ENCODE results near the gene SCLY. TPM values are rescaled to one million over a fixed set of nuclear protein-coding genes. Genes with fewer than 3 reads are reported as not detected.

The SCLY gene
- total RNA-seq, 1 experiment from 2014 or later: 68.4 TPM

DNA sequence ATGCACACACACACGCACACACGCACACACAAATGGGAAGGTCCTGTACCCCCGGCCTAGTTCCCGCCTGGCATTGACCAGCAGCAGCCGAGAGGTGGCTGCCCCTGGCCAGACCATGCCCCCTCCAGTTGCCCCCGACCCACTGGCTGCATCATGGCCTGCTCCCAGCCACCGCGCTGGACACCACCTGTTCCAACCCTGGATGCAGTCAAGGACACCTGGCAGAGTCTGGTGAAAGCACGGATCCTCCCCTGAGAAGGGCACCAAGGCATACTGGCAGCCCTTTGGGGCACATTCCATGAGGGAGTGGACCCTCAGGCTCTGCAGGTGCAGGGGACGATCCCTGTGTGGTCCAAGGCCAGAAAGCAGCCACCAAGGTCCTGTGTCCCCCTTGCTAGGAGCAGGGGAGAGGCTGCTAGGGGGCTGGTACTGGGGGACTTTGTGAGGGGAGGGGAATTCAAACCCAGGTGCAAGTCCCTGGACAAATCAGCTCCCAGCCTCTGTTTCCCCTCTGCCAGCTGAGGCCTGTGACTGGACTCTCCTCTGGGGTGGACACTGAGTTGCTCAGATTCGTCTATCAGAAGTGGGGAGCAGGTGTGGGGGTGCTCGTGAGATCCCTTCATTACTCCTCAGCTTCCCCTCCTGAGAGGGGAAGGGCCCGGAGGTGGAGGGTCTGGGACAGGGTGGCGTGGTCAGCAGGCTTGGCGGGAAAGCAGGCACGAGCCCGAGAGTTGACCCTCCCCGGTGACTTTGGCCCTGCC lies 42.8 kb downstream of the SCLY start (continued):
- TF ChIP-seq, protein P1, sequence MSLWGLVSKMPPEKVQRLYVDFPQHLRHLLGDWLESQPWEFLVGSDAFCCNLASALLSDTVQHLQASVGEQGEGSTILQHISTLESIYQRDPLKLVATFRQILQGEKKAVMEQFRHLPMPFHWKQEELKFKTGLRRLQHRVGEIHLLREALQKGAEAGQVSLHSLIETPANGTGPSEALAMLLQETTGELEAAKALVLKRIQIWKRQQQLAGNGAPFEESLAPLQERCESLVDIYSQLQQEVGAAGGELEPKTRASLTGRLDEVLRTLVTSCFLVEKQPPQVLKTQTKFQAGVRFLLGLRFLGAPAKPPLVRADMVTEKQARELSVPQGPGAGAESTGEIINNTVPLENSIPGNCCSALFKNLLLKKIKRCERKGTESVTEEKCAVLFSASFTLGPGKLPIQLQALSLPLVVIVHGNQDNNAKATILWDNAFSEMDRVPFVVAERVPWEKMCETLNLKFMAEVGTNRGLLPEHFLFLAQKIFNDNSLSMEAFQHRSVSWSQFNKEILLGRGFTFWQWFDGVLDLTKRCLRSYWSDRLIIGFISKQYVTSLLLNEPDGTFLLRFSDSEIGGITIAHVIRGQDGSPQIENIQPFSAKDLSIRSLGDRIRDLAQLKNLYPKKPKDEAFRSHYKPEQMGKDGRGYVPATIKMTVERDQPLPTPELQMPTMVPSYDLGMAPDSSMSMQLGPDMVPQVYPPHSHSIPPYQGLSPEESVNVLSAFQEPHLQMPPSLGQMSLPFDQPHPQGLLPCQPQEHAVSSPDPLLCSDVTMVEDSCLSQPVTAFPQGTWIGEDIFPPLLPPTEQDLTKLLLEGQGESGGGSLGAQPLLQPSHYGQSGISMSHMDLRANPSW (CRISPR knock-in tag; conservative IDR thresholded peaks at IDR 0.05; ENCODE audit: low read depth): no peak
- TF ChIP-seq, protein P2, sequence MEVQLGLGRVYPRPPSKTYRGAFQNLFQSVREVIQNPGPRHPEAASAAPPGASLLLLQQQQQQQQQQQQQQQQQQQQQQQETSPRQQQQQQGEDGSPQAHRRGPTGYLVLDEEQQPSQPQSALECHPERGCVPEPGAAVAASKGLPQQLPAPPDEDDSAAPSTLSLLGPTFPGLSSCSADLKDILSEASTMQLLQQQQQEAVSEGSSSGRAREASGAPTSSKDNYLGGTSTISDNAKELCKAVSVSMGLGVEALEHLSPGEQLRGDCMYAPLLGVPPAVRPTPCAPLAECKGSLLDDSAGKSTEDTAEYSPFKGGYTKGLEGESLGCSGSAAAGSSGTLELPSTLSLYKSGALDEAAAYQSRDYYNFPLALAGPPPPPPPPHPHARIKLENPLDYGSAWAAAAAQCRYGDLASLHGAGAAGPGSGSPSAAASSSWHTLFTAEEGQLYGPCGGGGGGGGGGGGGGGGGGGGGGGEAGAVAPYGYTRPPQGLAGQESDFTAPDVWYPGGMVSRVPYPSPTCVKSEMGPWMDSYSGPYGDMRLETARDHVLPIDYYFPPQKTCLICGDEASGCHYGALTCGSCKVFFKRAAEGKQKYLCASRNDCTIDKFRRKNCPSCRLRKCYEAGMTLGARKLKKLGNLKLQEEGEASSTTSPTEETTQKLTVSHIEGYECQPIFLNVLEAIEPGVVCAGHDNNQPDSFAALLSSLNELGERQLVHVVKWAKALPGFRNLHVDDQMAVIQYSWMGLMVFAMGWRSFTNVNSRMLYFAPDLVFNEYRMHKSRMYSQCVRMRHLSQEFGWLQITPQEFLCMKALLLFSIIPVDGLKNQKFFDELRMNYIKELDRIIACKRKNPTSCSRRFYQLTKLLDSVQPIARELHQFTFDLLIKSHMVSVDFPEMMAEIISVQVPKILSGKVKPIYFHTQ (CRISPR knock-in tag; IDR thresholded peaks at IDR 0.05): no peak

DNA sequence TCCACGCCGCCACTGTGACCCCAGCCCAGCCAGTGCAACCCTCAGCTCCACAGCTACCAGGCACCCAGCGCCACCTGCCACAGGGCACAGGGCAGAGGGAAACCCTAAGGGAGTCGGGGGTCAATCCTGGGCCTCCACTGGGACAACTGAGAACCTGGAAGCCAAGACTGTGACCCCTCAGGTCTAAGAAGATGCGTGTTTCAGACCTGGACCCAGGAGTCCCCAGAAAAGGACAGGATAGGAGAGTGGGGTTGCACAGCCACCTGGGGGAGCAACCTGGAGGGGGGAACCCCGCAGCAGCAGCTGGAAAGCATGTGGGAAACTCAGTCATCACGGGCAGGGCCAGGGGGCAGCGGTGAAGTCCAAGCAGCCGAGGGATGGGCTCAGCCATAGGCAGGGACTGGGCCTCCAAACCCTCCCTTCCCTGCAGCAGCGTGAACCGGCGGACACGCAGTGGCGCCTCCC lies 43.5 kb downstream of the SCLY start:
- H3K9me3 Mint-ChIP-seq: no peaks in the 10 kb centered on the region
- no peak overlapping the region for H3K27ac Mint-ChIP-seq
- no peaks in the 10 kb centered on the region for H3K36me3 Mint-ChIP-seq
- POLR2A ChIA-PET: no interaction called here
- peak; percentile 16 for DNase-seq (ENCODE audit: low spot score)
- CTCF ChIA-PET: interaction anchor here (2.5 to 2.9 kb wide), 2 partner anchors 16 to 24 kb away, joined by 10 to 15 read pairs; no protein-coding TSS in a partner anchor
- no peaks in the 10 kb centered on the region for H3K27me3 Mint-ChIP-seq (ENCODE audit: low read depth)
- peaks cover 17% of the 10 kb centered on the region for H3K4me1 Mint-ChIP-seq
- no peak for ATAC-seq
- H3K4me3 Mint-ChIP-seq: no peak overlapping the region
- no peak for TF ChIP-seq TEAD4 (CRISPR knock-in tag; IDR thresholded peaks at IDR 0.05)
- TF ChIP-seq, protein P3, sequence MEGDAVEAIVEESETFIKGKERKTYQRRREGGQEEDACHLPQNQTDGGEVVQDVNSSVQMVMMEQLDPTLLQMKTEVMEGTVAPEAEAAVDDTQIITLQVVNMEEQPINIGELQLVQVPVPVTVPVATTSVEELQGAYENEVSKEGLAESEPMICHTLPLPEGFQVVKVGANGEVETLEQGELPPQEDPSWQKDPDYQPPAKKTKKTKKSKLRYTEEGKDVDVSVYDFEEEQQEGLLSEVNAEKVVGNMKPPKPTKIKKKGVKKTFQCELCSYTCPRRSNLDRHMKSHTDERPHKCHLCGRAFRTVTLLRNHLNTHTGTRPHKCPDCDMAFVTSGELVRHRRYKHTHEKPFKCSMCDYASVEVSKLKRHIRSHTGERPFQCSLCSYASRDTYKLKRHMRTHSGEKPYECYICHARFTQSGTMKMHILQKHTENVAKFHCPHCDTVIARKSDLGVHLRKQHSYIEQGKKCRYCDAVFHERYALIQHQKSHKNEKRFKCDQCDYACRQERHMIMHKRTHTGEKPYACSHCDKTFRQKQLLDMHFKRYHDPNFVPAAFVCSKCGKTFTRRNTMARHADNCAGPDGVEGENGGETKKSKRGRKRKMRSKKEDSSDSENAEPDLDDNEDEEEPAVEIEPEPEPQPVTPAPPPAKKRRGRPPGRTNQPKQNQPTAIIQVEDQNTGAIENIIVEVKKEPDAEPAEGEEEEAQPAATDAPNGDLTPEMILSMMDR (IDR thresholded peaks at IDR 0.05): no peak
- TF ChIP-seq, protein P2 (CRISPR knock-in tag; IDR thresholded peaks at IDR 0.05): no peak
- TF ChIP-seq ZNF263 (CRISPR knock-in tag; IDR thresholded peaks at IDR 0.05; ENCODE audit: low read depth): no peak

DNA sequence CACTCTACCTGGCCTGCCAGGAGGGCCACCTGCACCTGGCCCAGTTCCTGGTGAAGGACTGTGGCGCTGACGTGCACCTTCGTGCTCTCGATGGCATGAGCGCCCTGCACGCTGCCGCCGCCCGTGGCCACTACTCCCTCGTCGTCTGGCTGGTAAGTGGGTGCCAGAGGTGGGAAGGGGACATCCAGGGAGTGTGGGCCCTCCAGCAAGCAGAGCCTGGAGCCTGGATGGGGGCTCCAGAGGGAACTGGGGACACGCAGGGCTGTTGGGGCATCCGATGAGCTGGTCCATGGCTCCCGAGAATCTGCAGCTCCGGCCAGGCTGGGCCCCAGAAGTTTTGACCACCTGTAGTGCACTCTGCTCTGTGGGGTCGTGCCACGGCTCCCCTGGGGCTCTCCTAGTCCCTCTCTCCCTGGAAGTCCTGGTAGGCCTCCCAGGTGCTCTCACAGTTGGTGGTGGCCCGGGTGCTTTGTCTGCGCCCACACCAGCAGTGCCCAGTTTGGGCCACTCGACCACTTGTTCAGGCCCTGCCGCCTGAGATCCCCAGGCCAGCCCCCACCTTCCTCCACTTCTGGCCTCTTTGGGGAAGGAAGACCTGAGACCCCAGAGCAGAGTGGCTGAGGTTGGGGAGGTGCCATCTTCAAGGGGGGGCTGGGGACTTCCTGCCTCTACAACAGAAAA lies 44.0 kb downstream of the SCLY start:
- Mint-ChIP-seq H3K27ac (no peak overlapping the region), H3K4me1 (peaks cover 21% of the 10 kb centered on the region), H3K4me3 (no peak overlapping the region), H3K9me3 (no peaks in the 10 kb centered on the region), H3K27me3 (ENCODE audit: low read depth) (no peaks in the 10 kb centered on the region), H3K36me3 (no peaks in the 10 kb centered on the region)
- DNase-seq (ENCODE audit: low spot score) (no peak), ATAC-seq (no peak)
- POLR2A ChIA-PET: interaction anchor here (0.7 kb wide), 2 partner anchors 24 to 39 kb away, joined by 5 to 8 read pairs; no protein-coding TSS in a partner anchor
- CTCF ChIA-PET: interaction anchor here (2.5 to 2.9 kb wide), 2 partner anchors 16 to 23 kb away, joined by 10 to 15 read pairs; no protein-coding TSS in a partner anchor
- TF ChIP-seq CBFB (CRISPR knock-in tag; IDR thresholded peaks at IDR 0.05; ENCODE audit: low read depth): no peak
- no peak for TF ChIP-seq ZBTB21 (CRISPR knock-in tag; IDR thresholded peaks at IDR 0.05; ENCODE audit: borderline replicate concordance)
- TF ChIP-seq, protein P4, sequence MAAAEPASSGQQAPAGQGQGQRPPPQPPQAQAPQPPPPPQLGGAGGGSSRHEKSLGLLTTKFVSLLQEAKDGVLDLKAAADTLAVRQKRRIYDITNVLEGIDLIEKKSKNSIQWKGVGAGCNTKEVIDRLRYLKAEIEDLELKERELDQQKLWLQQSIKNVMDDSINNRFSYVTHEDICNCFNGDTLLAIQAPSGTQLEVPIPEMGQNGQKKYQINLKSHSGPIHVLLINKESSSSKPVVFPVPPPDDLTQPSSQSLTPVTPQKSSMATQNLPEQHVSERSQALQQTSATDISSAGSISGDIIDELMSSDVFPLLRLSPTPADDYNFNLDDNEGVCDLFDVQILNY (CRISPR knock-in tag; IDR thresholded peaks at IDR 0.05): no peak
- TF ChIP-seq, protein P5, sequence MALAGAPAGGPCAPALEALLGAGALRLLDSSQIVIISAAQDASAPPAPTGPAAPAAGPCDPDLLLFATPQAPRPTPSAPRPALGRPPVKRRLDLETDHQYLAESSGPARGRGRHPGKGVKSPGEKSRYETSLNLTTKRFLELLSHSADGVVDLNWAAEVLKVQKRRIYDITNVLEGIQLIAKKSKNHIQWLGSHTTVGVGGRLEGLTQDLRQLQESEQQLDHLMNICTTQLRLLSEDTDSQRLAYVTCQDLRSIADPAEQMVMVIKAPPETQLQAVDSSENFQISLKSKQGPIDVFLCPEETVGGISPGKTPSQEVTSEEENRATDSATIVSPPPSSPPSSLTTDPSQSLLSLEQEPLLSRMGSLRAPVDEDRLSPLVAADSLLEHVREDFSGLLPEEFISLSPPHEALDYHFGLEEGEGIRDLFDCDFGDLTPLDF (CRISPR knock-in tag; IDR thresholded peaks at IDR 0.05): no peak
- TF ChIP-seq HMGA2 (CRISPR knock-in tag; IDR thresholded peaks at IDR 0.05): no peak
- TF ChIP-seq OVOL2 (CRISPR knock-in tag; IDR thresholded peaks at IDR 0.05; ENCODE audit: borderline replicate concordance): no peak
- no peak for TF ChIP-seq JAZF1 (CRISPR knock-in tag; IDR thresholded peaks at IDR 0.05)
- TF ChIP-seq, protein P6, sequence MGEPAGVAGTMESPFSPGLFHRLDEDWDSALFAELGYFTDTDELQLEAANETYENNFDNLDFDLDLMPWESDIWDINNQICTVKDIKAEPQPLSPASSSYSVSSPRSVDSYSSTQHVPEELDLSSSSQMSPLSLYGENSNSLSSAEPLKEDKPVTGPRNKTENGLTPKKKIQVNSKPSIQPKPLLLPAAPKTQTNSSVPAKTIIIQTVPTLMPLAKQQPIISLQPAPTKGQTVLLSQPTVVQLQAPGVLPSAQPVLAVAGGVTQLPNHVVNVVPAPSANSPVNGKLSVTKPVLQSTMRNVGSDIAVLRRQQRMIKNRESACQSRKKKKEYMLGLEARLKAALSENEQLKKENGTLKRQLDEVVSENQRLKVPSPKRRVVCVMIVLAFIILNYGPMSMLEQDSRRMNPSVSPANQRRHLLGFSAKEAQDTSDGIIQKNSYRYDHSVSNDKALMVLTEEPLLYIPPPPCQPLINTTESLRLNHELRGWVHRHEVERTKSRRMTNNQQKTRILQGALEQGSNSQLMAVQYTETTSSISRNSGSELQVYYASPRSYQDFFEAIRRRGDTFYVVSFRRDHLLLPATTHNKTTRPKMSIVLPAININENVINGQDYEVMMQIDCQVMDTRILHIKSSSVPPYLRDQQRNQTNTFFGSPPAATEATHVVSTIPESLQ (CRISPR knock-in tag; IDR thresholded peaks at IDR 0.05): no peak
- TF ChIP-seq GTF2I (CRISPR knock-in tag; conservative IDR thresholded peaks at IDR 0.05): no peak
- no peak for TF ChIP-seq KAT7 (CRISPR knock-in tag; IDR thresholded peaks at IDR 0.05; ENCODE audit: borderline replicate concordance)
- TF ChIP-seq ZNF263 (CRISPR knock-in tag; IDR thresholded peaks at IDR 0.05; ENCODE audit: low read depth): no peak
